NCI-H1417 (cell line): Measurements from ENCODE around the gene MTUS2.

Source experiments
- DNase-seq, 3 experiments: peaks; one replicate each; lab custom pipeline; 2025; lab: John Stamatoyannopoulos, UW

Gene MTUS2

GRCh38 chr13:29239653-29240525, 419.8 kb downstream of the MTUS2 start:
- DNase-seq, result no peak

GRCh38 chr13:29254626-29255370, 434.7 kb downstream of the MTUS2 start:
- DNase-seq, result no peak

- no peak for DNase-seq
These were observed 435.4 kb downstream of the MTUS2 start for GRCh38 chr13:29255567-29255966.

- DNase-seq, result no peak
These were observed 440.5 kb downstream of the MTUS2 start for GRCh38 chr13:29260684-29261083.

- no peak for DNase-seq
These were observed 446.1 kb downstream of the MTUS2 start for GRCh38 chr13:29266261-29266660.

- DNase-seq, result no peak
These were observed 446.9 kb downstream of the MTUS2 start for GRCh38 chr13:29266756-29267733.

- DNase-seq, result no peak
These were observed 450.3 kb downstream of the MTUS2 start for GRCh38 chr13:29270271-29270985.

- no peak for DNase-seq
These were observed 451.5 kb downstream of the MTUS2 start for GRCh38 chr13:29271606-29272005.

- no peak for DNase-seq
These were observed 459.5 kb downstream of the MTUS2 start for GRCh38 chr13:29279356-29280254.

GRCh38 chr13:29281932-29282495, 461.9 kb downstream of the MTUS2 start:
- no peak for DNase-seq

GRCh38 chr13:29284726-29285125, 464.6 kb downstream of the MTUS2 start:
- no peak for DNase-seq

- DNase-seq, result no peak
These were observed 467.1 kb downstream of the MTUS2 start for GRCh38 chr13:29287237-29287636.

- DNase-seq, result no peak
These were observed 471.9 kb downstream of the MTUS2 start for GRCh38 chr13:29292045-29292444.

- no peak for DNase-seq
These were observed 474.7 kb downstream of the MTUS2 start for GRCh38 chr13:29294821-29295220.

GRCh38 chr13:29301027-29301426, 480.9 kb downstream of the MTUS2 start:
- DNase-seq, result no peak

- no peak for DNase-seq
These were observed 484.0 kb downstream of the MTUS2 start for GRCh38 chr13:29304148-29304547.

- no peak for DNase-seq
These were observed 490.7 kb downstream of the MTUS2 start for GRCh38 chr13:29310806-29311205.

- no peak for DNase-seq
These were observed 495.7 kb downstream of the MTUS2 start for GRCh38 chr13:29315847-29316246.

- DNase-seq, result no peak
These were observed 497.7 kb downstream of the MTUS2 start for GRCh38 chr13:29317828-29318227.

GRCh38 chr13:29318741-29319140, 498.6 kb downstream of the MTUS2 start:
- no peak for DNase-seq
